CD4-positive, alpha-beta T cell treated with Interleukin-21 for 1 hour (primary cell): ENCODE measurements around the gene NPHS1.
"Not testable (repeated sequence)": the region's sequence is repeated elsewhere in the genome, so short reads cannot be mapped to it uniquely, and the experiment has no call there.

Experiments used
- DNase-seq: peaks from one replicate; pipeline ENCODE4 v3.0.0-alpha.2; 2020

Gene NPHS1, protein sequence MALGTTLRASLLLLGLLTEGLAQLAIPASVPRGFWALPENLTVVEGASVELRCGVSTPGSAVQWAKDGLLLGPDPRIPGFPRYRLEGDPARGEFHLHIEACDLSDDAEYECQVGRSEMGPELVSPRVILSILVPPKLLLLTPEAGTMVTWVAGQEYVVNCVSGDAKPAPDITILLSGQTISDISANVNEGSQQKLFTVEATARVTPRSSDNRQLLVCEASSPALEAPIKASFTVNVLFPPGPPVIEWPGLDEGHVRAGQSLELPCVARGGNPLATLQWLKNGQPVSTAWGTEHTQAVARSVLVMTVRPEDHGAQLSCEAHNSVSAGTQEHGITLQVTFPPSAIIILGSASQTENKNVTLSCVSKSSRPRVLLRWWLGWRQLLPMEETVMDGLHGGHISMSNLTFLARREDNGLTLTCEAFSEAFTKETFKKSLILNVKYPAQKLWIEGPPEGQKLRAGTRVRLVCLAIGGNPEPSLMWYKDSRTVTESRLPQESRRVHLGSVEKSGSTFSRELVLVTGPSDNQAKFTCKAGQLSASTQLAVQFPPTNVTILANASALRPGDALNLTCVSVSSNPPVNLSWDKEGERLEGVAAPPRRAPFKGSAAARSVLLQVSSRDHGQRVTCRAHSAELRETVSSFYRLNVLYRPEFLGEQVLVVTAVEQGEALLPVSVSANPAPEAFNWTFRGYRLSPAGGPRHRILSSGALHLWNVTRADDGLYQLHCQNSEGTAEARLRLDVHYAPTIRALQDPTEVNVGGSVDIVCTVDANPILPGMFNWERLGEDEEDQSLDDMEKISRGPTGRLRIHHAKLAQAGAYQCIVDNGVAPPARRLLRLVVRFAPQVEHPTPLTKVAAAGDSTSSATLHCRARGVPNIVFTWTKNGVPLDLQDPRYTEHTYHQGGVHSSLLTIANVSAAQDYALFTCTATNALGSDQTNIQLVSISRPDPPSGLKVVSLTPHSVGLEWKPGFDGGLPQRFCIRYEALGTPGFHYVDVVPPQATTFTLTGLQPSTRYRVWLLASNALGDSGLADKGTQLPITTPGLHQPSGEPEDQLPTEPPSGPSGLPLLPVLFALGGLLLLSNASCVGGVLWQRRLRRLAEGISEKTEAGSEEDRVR (N-terminal part only)

DNA sequence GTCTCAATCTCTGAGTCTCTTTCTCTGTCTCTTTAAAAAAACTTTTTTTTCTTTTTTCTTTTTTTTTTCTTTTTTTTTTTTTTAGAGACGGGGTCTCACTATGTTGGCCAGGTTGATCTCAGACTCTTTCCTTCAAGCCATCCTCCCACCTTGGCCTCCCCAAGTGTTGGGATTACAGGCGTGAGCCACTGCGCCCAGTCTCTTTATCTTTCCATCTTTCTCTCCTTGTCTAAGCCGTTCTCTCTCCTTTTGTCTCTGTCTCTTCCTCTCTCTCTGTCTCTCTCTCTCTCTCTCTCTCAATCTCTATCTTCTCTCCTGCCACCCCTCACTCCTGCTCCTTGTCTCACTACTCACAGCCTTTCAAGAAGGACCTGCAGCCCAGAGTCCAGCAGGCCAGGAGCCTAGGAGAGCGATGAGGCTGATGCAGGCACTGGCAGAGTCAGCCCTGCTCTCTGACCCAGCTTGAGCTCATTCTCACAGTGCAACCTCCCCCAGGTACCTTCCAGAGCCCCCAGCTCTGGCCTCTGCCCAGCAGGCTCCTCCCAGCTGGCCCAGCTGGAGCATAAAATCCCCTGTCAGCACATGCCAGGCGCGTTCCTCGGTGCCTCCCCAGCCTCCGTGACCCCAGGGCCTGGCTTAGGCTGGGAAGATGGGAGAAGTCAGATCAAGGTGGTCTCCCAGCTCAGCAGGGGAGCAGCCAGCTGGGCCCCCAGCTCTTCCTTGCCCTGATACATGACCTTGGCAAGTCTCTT lies at the start of gene NPHS1:
Gene NPHS1 (minus strand): TSS at position 476 of the 752 bp plus-strand sequence. CDS start 667 bp downstream, outside the sequence.
- DNase-seq: no peak

DNA sequence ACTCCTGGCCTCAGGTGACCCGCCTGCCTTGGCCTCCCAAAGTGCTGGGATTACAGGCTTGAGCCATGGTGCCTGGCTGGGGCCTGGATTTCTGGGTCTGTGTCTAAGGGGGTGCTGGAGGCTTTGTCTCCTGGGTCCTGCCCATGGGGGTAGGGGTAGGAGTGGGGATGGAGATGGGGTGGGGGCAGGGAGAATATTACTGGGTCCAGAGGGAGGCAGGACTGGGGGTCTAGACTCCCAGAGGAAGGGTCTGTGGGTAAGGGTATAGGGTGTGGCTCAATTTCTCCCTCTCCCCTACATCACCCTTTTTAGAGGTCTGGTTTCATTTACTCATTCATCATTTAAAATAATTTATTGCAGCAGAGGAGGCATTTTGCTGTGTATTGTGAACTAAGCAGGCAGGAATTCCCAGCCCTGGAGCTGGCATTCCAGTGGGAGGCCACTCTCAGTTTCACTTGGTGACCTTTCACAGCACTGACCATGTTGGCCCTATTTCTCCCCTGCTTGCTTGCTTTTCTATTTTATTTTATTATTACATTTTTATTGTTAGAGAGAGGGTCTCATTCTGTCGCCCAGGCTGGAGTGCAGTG lies 48.8 kb upstream of the NPHS1 start:
- no peak for DNase-seq

DNA sequence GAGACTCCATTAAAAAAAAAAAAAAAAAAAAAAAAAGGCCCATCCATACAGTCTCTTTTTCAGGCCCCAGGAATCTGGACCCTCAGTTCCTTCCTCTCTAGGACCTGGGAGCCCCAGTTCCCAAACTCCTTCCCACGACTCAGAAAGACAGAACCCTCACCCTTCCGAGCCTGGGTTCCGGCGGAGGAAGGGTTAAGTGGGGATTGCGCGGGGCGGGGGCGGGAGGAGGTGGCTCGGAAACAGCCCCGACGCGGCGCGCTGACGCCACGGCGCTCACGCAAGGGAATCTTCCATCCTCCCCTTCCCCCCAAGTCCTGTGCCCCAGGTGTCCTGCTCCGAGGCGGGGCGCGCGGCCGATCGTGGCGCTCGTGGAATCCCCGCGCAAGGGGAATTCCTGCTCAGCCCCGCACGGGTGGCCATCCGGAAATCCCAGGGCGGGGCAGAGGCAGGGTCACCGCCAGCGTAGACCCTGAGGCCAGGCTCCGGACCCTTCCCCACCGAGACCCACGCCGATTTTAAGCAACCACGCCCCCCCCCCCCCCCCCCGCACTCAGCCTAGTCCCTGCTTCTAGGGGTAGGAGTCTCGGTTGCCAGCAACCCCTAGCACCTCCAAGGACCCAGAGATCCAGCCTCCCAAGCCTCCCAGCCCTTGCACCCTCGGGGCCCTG lies 47.4 kb upstream of the NPHS1 start:
- peak; percentile 91 for DNase-seq

DNA sequence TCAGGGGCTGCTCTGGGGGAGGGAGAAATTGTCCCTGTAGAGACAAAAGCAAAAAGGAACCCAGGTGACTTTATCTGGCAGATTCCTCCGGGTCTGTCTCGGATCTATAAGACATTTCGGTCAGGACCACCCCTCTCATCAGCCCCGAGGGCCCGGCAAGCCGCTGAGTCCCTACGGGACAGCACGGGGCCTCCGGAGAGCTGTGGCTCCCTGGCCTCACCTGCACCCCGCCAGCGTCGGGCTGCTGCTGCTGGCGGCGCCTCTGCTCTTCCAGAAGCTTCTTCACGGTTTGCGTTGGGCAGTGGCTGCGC lies 46.1 kb upstream of the NPHS1 start:
- DNase-seq: no peak

DNA sequence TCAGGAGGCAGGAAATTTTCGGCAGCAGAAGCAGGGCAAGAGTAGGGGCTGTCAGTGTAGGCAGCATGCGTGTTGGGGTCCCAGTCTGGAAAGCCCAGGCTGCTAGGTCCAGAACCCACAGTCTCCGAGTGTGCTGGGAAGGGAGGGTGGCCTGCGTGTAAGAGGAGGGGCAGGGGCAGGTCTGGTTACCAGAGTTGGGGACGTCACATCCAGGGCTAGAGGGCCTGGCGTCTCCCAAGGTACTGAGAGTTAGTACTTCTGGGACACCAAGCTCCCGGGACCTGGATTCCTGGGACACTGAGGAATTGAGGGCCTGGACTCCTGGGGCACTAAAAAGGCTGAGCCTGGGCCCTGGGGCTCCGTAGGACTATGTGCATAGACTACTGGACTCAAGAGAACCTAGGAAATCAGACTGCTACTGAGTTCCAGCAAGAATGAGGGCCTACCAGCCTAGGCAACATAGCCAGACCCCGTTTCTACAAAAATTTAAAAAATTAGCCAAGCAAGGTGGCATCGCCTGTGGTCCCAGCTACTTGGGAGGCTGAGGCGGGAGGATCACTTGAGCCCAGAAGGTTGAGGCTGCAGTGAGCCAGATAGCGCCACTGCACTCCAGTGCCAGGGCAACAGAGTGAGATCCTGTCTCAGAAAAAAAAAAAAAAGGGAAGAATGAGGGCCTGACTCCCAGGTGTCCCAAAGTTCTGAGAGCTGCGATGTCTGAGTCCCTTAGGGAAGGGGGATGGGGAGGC lies 45.6 kb upstream of the NPHS1 start:
- no peak for DNase-seq

DNA sequence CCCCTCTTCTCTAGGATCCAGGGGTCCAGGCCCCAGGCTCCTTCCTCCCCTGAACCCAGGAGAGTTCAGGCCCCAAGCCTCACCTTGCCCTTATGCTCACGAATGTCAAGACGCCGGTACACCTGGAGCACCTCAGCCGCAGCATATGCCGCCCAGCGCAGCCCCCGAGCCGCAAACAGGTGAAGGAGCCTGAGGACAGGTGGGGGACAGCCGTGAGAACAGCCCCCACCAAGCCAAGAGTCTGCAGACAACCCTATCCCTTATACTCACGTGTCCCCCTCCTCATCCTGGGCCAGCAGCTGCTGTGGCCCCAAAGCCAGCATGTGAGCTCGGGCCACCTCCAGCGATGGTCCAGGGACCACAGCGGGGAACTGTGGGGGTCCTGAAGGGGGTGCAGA lies 44.3 kb upstream of the NPHS1 start:
- DNase-seq: no peak

DNA sequence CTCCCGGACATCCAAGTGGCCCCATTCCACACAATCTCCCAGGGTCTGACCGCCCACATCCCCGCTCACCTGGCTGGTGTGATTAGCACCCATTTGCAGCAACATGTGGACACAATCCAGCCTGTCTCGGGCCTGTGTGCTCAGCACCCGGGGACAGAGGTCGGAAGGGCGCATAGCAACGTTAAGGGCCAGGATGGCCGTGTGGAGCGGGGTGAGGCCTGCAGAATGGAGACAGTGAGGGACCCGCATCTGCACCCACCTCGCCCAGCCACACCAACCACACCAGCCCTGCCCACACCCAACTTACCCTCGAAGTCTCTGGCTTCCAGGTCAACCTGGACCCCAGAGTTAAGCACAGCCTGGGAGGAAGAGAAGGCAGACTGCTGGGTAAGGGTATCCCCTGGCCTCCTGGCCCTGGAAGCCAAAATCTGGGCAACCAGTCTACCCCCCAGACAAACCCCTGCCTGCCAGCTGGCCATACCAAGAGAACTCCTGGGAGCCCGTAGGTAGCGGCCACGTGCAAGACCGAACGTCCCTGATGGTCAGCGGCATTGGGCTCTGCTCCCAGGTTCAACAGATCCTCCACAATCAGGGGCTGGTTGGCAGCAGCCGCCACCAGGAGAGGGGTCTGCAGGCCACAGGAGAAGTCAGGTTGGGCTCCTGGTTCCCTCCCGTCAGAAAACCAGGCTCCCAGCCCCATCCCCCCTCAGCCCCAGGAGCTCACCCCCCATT lies 43.8 kb upstream of the NPHS1 start:
- DNase-seq: no peak

DNA sequence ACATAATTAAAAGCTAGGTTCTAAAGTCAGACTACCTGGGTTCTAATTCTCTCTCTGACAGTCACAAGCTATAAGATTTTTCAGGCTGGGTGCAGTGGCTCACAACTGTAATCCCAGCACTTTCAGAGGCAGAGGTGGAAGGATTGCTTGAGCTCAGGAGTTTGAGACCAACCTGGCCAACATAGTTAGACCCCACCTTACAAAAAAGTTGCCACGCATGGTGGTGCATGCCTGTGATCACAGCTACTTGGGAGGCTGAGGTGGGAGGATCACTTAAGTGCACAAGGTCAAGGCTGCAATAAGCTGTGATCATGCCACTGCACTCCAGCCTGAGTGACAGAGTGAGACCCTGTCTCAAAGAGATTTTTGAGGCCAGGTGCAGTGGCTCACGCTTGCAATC lies 42.0 kb upstream of the NPHS1 start:
- DNase-seq: no peak

DNA sequence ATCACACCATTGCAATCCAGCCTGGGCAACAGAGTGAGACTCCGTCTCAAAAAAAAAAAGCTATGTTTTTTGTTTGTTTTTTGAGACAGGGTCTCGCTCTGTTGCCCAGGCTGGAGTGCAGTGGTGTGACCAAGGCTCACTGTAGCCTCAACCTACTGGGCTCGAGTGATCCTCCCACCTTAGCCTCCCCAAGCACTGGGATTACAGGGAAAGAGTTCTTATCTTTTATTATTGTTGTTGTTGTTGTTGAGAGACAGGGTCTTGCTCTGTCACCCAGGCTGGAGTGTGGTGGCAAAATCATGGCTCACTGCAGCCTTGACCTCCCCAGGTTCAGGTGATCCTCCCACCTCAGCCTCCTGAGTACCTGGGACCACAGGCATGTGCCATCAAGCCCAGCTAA lies 39.5 kb upstream of the NPHS1 start:
- DNase-seq: not testable (repeated sequence)

DNA sequence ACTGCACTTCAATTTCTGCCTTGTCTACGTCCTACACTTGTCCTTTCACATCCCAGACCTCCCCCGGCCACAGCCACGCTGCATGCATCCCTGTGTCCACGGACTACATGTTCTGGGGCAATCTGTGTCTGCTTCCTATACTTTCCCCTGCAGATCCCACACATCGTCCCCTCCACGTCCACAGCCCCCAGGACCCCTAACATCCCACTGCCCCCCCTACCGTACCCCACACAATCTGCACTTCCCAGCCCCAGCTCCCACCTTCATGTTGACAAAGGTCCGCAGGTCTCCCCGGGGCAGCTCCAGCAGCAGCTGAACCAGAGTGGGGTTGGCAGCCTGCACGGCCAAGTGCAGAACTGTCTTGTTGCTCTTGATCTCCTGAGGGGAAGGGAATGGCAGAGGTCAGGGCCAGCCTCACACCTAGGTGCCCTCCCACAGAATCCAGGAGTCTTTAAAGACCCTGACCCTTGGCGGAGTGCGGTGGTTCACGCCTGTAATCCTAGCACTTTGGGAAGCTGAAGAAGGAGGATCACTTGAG lies 37.9 kb upstream of the NPHS1 start:
- no peak for DNase-seq

DNA sequence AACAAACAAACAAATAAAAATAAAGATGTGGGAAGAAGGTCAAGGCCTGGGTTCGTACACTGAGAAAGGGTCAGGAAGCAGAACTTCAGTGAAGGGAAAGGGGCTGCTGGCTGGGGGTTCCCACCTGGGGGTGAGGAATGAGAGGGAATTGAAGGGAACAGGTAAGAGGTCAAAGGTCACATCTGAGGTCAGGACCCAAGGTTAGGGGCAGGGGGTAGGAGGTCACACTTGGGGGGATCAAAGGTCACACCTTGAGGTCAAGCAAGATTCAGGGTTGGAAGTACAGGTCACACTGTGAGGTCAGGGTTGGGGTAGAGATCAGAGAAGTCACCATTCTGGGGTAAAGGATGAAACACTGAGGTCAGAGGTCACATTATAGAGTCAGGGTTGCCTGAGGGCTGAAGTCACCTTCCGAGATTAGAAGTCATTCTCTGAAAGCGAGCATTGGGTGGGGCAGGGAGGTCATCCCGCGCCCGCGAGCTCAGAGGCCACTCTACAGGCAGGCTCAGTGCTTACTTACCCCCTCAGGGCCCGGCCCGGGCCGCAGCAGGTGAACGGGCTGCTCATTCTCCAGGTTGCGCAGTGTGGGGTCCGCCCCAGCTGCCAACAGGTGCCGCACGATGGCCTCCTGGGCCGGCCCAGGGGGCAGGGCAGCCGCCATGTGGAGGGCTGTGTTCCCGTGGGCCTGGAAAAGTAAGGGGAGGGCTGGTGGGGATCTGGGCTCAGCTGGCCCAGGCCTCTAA lies 37.2 kb upstream of the NPHS1 start:
- no peak for DNase-seq

DNA sequence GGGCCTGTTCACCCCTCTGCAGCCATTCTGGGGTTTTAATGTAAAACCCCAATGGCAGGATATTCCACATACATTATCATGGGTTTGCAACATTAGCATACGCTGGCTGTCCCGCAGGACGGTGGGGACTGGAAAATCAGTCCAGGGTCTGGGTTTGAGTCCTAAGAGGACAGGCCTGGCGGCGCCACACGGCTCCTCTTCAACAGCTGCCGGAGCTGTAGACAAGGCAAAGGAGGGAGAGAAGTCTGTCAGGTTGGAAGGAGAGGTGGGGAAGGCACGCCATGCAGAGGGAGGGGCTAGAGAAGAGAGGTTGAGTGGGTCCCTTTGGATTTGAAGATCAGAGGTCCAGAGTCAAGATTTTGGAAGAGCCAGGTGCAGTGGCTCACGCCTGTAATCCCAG lies 36.1 kb upstream of the NPHS1 start:
- DNase-seq: no peak

DNA sequence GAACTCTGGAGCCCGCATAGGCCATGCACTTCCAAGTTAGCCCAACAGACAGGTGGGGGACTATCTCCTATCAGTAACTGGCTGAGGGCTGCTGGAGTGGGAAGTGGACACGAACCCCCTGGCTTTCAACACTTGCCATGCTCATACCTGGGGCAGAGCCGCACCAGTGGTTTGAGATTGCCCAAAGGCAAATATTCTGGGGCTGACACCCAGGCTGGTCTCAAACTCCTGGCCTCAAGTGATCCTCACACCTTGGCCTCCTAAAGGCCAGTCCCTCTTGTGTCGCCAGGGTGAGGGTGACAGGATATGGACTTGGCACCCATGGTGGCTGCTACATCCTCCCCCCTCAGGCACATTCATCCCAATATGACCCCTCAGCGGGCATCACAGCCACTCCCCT lies 34.9 kb upstream of the NPHS1 start:
- no peak for DNase-seq

DNA sequence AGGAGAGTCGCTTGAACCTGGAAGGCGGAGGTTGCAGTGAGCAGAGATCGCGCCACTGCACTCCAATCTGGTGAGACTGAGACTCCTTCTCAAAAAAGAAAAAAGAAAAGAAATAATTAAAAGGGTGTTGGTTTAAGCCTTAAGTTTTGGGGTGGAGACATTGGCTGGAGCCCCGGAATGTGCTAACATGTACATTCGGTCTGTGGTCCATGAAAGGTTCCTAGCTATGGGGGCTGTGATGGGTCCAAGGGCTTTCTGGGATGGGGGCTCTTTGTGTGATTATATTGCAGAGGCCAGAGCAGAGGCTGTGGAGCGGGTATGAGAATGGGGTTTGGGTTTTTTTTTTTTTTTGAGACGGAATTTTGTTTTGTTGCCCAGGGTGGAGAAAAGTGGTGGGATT lies 33.6 kb upstream of the NPHS1 start:
- DNase-seq: no peak

DNA sequence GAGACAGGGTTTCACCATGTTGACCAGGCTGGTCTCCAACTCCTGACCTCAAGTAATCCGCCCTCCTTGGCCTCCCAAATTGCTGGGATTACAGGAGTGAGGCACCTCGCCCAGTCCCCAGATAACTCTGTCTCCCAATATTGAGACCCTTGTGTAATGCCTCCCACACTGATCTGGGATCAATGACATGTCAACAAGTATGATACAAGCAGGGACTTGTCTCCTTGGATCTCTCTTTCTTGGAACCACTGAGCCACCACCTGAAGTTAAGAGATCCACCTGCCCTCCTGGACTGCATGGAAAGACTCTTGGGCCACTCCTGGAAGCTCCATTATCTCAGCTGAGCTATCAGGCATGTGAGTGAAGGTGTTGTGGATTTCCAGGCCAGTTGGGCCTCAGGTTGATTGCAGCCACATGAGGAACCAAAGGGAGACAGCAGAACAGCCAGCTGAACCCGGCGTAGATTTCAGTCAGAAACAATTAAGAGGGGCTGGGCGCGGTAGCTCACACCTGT lies 33.0 kb upstream of the NPHS1 start:
- no peak for DNase-seq

DNA sequence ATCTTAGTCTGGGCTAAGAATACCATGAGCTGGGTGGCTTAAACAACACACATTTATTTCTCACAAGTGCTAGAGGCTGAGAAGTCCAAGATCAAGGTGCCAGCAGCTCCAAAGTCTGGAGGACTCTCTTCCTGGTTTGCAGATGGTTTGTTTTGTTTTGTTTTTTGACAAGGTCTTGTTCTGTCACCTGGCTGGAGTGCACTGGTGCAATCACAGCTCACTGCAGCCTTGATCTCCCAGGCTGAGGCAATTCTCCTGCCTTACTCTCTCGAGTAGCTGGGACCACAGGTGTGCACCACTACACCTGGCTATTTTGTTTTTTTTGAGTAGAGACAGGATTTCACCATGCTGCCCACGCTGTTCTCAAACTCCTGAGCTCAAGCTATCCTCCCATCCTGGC lies 31.6 kb upstream of the NPHS1 start:
- no peak for DNase-seq

DNA sequence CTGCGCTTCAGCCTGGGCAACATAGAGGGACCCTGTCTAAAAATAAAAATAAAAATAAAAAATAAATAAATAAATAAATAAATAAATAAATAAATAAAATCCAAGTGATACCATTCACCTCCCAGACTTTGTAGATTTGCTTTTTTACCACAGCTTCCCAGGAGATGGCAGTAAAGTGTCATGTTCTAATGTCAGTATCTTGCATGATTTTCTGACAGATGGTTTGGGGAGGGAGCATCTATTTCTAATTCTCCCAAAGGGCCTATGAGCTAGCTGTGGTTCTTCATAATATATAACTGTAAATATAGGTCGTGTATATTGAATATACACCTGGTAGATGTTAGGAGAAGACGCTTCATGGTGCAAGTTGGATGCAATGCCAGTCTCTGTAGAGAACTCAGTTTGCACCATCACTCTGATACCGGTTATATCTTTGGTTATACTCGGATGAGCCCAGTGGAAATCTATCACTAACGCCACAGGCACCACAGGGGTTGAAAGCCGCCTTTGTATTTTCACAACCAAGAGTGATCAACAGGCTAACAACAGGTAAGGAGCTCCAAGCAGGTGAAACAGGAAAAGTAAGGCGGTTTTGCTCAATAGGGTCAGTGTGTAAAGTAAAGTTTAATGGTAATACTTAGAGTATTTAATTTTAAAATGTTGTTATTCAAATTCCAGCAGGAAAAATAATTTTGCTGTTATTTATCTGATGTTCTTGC lies 30.0 kb upstream of the NPHS1 start:
- DNase-seq: peak; percentile 84

DNA sequence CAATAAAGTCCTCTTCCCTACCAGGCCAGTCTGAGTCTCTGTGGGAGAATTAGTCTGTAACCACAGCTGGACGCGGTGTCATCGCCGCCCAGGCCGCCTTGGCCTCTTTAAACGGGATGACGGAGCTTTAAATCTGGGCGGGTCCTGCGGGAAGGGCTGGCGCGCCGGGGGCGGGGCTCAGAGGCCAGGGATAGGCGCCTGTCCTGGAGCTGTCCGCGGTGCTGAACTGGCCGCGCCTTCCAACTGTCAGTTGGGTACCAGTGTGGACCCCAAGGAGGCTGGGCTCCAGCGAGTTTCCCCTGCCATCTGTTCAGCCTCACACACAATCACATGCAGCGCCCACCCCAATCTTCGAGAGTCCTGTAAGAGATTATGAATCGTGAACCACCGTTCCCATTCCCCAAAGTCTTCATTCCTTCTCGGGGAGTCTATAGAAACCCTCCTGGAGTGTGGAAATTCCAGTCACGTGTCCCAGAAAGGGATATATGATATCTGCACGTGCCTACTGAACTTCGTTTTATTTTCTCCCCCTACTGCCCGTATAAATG lies 27.5 kb upstream of the NPHS1 start:
- DNase-seq: peak; percentile 75
